ENCODE data around the gene LY6G5C. TPM values are rescaled to one million over a fixed set of nuclear protein-coding genes. Genes with fewer than 3 reads are reported as not detected.

The LY6G5C gene
- total and polyA plus RNA-seq, 9 of the 15 experiments (the other 6 are each of a cell fraction or from before 2014, with no cell fraction given) = 0.10 to 0.67 (median 0.46) TPM; not detected in 4

DNA sequence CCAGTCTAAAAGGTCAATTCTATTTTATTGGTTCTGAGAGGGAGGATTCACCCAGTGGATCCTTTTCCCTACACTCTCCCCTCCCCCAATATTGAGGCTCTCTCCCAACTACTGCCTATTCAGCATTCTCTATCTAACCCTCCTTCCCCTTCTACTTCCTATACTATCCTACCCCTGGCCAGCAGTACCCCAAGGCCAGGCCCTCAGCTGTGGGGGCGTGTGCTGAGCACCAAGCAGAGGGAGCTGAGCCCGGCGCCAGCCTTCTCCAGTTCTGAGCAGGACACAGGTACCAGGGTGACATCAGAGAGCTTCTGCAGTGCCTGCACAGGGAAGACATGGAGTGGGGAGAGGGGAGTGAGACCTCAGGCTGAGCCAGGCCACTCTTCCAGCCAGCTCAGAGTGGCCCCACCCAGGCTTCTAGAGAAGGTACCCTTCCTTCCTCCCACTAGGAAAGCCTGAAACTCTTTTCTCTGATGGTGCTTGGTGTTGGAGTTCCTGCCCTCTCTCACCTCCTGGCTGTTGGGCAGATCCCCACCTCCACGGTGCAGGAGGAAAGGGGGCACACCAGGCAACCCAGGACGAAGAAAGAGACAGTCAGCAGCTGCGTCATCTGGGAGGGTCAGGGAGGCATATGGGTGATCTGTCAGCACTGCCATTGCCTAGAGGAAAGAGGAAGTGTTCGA, 46.3 kb upstream of the LY6G5C start (continued):
- TF ChIP-seq LCOR (CRISPR knock-in tag; IDR thresholded peaks at IDR 0.05) (no peak), ZNF354B (CRISPR knock-in tag; IDR thresholded peaks at IDR 0.05) (no peak), BRCA1 (IDR thresholded peaks at IDR 0.05) (no peak), BRCA1 (CRISPR knock-in tag; IDR thresholded peaks at IDR 0.05) (no peak), MTA3 (IDR thresholded peaks at IDR 0.05; ENCODE audit: borderline replicate concordance) (no peak; the same call in 1 of the 2 replicates), CBFA2T2 (conservative IDR thresholded peaks at IDR 0.05) (no peak), PHB (CRISPR knock-in tag; IDR thresholded peaks at IDR 0.05) (no peak), SRSF1 (IDR thresholded peaks at IDR 0.05; ENCODE audit: low read depth, low read length) (no peak)
- TF ChIP-seq, protein P1, sequence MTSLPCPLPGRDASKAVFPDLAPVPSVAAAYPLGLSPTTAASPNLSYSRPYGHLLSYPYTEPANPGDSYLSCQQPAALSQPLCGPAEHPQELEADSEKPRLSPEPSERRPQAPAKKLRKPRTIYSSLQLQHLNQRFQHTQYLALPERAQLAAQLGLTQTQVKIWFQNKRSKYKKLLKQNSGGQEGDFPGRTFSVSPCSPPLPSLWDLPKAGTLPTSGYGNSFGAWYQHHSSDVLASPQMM (CRISPR knock-in tag; IDR thresholded peaks at IDR 0.05) = no peak
- TF ChIP-seq, protein P2, sequence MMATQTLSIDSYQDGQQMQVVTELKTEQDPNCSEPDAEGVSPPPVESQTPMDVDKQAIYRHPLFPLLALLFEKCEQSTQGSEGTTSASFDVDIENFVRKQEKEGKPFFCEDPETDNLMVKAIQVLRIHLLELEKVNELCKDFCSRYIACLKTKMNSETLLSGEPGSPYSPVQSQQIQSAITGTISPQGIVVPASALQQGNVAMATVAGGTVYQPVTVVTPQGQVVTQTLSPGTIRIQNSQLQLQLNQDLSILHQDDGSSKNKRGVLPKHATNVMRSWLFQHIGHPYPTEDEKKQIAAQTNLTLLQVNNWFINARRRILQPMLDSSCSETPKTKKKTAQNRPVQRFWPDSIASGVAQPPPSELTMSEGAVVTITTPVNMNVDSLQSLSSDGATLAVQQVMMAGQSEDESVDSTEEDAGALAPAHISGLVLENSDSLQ (IDR thresholded peaks at IDR 0.05) = peak; percentile 69
- TF ChIP-seq, protein P3, sequence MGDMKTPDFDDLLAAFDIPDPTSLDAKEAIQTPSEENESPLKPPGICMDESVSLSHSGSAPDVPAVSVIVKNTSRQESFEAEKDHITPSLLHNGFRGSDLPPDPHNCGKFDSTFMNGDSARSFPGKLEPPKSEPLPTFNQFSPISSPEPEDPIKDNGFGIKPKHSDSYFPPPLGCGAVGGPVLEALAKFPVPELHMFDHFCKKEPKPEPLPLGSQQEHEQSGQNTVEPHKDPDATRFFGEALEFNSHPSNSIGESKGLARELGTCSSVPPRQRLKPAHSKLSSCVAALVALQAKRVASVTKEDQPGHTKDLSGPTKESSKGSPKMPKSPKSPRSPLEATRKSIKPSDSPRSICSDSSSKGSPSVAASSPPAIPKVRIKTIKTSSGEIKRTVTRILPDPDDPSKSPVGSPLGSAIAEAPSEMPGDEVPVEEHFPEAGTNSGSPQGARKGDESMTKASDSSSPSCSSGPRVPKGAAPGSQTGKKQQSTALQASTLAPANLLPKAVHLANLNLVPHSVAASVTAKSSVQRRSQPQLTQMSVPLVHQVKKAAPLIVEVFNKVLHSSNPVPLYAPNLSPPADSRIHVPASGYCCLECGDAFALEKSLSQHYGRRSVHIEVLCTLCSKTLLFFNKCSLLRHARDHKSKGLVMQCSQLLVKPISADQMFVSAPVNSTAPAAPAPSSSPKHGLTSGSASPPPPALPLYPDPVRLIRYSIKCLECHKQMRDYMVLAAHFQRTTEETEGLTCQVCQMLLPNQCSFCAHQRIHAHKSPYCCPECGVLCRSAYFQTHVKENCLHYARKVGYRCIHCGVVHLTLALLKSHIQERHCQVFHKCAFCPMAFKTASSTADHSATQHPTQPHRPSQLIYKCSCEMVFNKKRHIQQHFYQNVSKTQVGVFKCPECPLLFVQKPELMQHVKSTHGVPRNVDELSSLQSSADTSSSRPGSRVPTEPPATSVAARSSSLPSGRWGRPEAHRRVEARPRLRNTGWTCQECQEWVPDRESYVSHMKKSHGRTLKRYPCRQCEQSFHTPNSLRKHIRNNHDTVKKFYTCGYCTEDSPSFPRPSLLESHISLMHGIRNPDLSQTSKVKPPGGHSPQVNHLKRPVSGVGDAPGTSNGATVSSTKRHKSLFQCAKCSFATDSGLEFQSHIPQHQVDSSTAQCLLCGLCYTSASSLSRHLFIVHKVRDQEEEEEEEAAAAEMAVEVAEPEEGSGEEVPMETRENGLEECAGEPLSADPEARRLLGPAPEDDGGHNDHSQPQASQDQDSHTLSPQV (IDR thresholded peaks at IDR 0.05) = no peak
- TF ChIP-seq, protein P4, sequence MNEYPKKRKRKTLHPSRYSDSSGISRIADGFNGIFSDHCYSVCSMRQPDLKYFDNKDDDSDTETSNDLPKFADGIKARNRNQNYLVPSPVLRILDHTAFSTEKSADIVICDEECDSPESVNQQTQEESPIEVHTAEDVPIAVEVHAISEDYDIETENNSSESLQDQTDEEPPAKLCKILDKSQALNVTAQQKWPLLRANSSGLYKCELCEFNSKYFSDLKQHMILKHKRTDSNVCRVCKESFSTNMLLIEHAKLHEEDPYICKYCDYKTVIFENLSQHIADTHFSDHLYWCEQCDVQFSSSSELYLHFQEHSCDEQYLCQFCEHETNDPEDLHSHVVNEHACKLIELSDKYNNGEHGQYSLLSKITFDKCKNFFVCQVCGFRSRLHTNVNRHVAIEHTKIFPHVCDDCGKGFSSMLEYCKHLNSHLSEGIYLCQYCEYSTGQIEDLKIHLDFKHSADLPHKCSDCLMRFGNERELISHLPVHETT (CRISPR knock-in tag; conservative IDR thresholded peaks at IDR 0.05 in 1 of 2, IDR thresholded peaks at IDR 0.05 in 1 of 2) = no peak
- TF ChIP-seq, protein P5, sequence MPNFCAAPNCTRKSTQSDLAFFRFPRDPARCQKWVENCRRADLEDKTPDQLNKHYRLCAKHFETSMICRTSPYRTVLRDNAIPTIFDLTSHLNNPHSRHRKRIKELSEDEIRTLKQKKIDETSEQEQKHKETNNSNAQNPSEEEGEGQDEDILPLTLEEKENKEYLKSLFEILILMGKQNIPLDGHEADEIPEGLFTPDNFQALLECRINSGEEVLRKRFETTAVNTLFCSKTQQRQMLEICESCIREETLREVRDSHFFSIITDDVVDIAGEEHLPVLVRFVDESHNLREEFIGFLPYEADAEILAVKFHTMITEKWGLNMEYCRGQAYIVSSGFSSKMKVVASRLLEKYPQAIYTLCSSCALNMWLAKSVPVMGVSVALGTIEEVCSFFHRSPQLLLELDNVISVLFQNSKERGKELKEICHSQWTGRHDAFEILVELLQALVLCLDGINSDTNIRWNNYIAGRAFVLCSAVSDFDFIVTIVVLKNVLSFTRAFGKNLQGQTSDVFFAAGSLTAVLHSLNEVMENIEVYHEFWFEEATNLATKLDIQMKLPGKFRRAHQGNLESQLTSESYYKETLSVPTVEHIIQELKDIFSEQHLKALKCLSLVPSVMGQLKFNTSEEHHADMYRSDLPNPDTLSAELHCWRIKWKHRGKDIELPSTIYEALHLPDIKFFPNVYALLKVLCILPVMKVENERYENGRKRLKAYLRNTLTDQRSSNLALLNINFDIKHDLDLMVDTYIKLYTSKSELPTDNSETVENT (CRISPR knock-in tag; IDR thresholded peaks at IDR 0.05) = peak; percentile 11; the same call in 1 of the 2 replicates
- TF ChIP-seq, protein P6, sequence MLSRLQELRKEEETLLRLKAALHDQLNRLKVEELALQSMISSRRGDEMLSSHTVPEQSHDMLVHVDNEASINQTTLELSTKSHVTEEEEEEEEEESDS (CRISPR knock-in tag; IDR thresholded peaks at IDR 0.05) = no peak
